Hematopoietic multipotent progenitor cell treated with erythropoietin and hydrocortisone succinate and interleukin-3 and kit ligand, for 17 days (in vitro differentiated cells): ENCODE data around the gene LRRFIP2.
"Not testable (repeated sequence)": the region's sequence is repeated elsewhere in the genome, so short reads cannot be mapped to it uniquely, and the experiment has no call there.

Experiments used
- DNase-seq: peaks from one replicate; pipeline ENCODE4 v3.0.0-alpha.2; 2015; ENCODE audit warnings: low spot score

The LRRFIP2 gene

GRCh38 chr3:37189109-37189508, 14.7 kb upstream of the LRRFIP2 start:
- no peak for DNase-seq

- DNase-seq: no peak
Measured at GRCh38 chr3:37183976-37184375, 9.6 kb upstream of the LRRFIP2 start.

DNA sequence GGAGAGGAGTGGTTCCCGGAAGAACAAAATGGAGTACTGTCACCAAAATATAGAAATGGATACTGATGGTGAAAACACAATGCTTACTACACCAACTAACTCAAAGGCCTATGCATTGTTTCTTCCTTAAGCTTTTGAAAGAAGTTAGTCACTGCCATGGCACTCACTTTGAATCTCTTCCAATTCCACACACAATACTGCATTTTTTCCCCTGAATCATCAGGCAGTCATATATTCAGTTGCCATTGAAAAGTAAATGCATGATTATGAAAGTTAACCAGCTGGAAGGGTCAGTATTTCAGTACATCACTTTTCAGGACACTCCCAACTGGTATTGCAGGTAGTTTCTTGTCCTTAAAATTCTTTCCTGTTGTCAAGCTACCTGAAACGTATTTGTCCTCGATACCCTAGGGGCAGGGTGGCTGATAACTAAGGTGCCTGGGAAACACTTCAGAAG, 9.0 kb upstream of the LRRFIP2 start:
- no peak for DNase-seq

DNA sequence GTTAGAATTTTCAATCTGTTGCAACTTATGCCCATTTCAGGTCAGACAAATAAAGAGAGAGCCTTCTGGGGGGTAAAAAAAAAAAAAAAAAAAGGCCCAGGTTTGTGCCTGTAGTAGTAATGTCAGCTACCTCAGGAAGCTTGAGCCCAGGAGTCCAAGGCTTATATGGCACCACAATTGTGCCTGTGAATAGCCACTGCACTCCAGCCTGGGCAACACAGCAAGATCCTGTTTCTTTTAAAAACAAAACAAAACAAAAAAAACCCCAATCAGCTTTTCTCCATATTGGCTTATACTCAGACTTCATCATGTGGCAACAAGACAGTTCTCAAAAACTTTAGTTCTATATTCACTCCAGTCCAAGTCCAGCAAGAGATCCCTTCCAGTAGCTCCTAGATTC, 8.4 kb upstream of the LRRFIP2 start:
- DNase-seq: no peak

- DNase-seq: no peak
Measured at GRCh38 chr3:37181756-37182155, 7.4 kb upstream of the LRRFIP2 start.

GRCh38 chr3:37179144-37179967, 5.0 kb upstream of the LRRFIP2 start:
- DNase-seq: no peak

DNA sequence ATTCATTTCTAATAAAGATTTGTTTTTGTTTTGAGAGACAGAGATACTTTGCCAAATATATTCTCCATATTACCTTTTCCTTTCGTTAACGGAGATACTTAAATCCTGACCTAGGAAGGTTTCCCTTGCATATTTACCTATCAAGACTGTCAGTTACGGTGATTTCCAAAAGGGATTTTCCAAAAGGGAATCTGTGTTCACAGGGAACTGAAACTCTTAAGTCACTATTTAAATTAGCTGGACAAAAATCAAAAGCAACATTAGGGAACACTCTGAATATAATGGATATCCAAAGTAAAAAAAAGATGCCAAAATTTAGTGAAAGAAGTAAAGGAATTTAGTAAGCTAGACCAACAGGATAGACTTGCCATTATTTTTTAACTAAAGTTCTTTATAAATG, 576 bp downstream of the LRRFIP2 start:
- no peak for DNase-seq

DNA sequence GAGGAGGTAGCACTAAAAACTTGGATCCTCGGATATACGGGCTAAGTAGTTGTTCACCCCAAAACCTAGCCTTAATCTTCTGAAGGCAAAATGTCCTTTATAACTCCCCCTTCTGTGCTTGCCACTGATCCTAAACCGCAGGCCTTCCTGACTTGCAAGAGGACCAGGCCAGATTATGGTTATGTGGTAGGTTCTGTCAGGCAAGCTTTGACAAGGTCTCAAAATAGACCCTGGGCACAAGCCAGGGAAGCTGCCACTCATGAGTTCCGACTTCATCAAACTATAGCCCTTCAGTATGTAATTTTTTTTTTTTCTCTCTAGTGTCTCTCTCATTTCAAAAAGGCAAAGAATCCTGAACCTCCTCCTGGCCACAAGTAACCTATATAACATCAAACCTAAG, 3.2 kb downstream of the LRRFIP2 start:
- no peak for DNase-seq

- no peak for DNase-seq
Measured at GRCh38 chr3:37170513-37170912, 3.9 kb downstream of the LRRFIP2 start.

- DNase-seq: no peak
Measured at GRCh38 chr3:37170060-37170459, 4.3 kb downstream of the LRRFIP2 start.

DNA sequence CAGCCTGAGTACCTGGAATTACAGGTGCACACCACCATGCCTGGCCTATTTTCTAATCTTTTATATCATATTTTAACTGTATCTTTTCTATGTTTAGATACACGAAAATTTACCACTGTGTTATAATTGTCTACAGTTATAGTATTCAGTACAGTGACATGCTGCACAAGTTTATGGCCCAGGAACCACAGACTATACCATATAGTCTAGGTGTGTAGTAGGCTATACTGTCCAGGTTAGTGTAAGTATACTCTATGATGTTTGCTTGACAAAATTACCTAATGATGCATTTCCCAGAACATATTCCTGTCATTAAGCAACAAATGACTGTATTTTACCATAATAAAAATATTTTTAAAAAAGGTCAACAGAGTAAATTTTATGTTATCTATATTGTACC, 5.5 kb downstream of the LRRFIP2 start:
- DNase-seq: no peak

DNA sequence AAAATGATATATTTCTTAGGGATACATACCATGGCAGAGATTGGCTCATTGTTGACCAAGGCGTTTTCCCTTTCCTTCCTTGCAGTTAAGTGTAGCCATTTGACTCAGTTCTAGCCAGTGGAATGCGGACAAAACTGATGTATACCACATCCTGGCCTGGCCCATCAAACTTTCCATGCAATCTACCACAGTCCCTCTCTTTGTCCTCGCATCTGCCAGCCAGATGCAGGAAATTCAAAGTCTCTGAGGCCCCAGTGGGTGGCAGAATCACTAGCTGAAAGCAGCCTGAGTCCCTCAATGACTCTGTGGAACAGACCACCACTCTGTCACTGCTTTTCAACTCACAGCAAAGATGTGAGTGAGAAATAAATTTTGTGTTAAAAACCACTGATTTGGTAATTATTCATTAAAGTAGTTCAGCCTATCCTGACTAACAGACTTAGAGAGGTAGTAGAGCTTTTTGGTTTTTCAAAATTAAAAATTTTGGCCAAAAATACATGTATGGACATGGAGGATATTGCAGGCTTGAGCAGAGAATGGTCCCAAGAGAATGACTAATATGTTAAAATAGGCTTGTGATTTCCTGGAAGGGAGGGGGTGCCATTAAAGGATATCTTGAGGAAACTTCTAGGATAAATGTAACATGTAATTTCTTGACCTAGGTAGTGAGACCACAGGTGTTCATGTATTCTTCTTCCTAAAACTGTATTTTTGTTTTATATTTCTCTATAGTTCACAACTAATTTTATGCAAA, 10.9 kb downstream of the LRRFIP2 start:
- no peak for DNase-seq

GRCh38 chr3:37162501-37163245, 11.7 kb downstream of the LRRFIP2 start:
- no peak for DNase-seq

- DNase-seq: no peak
Measured at GRCh38 chr3:37161351-37161750, 13.0 kb downstream of the LRRFIP2 start.

DNA sequence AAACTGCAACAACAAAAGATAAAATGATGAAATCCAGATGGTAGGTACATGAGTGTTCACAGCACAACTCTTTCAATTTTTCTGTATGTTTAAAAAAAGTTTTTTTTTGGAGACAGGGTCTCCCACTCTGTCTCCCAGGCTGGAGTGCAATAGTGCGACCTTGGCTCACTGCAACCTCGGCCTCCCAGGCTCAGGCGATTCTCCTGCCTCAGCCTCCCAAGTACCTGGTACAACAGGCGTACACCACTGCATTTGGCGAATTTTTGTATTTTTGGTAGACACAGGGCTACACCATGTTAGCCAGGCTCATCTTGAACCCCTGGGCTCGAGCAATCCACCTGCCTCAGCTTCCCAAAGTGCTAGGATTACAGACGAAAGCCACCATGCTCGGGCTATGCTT, 18.6 kb downstream of the LRRFIP2 start:
- DNase-seq: no peak

- DNase-seq: no peak
Measured at GRCh38 chr3:37154668-37155314, 19.6 kb downstream of the LRRFIP2 start.

- no peak for DNase-seq
Measured at GRCh38 chr3:37150621-37151020, 23.8 kb downstream of the LRRFIP2 start.

- DNase-seq: no peak
Measured at GRCh38 chr3:37149257-37149656, 25.1 kb downstream of the LRRFIP2 start.

DNA sequence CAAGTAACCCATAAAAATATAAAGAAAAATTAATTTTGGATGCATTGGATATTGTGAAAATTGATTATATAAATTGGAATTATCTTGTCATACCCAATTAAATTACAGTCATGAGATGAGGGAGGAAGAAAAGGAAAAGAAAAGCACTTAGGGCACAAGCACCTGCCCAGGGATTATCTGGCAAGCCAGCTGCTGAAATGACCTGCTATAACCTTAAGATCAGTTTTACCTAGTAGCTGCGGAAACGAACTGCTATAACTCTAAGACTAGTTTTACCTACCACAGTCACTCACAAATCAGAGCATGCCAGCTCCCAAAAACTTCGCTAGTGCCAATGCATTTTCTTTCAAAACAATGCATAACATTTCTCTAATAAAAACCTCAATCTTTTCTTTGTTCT, 26.2 kb downstream of the LRRFIP2 start:
- no peak for DNase-seq

DNA sequence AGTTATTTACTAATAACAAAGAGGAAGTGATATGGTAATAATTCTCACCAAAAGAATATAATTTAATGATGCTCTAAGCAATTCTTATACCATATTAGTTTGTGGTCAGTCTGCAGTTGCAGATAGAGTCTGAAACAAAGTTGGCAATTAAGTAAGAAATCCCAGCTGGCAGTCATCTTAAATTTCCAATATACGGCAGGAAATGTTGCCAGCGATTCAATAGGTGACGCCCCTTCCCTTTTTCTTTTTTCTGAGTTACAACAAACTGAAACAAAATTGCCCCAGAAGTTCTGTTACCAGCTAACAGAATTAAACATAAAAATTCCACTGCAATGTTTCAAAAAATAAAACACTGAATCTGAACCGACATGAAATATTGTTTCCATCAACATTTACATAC, 26.7 kb downstream of the LRRFIP2 start:
- no peak for DNase-seq

DNA sequence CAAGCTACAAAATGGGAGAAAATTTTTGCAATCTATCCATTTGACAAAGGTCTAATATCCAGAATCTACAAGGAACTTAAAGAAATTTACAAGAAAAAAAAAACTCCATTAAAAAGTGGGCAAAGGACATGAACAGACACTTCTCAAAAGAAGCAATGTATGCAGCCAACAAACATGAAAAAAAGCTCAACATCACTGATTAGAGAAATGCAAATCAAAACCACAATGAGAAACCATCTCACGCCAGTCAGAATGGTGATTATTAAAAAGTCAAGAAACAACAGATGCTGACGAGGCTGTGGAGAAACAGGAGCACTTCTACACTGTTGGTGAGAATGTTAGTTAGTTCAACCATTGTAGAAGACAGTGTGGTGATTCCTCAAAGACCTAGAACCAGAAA, 27.5 kb downstream of the LRRFIP2 start:
- DNase-seq: not testable (repeated sequence)

- no peak for DNase-seq
Measured at GRCh38 chr3:37145611-37146010, 28.8 kb downstream of the LRRFIP2 start.
